ENCODE measurements around the gene CXCR3. TPM values are rescaled to one million over a fixed set of nuclear protein-coding genes. Genes with fewer than 3 reads are reported as not detected.

CXCR3 gene
- total and polyA plus RNA-seq, 2 of the 13 experiments (the other 11 are each of a cell fraction or from before 2014, with no cell fraction given), result 0.18 TPM; not detected in 1

- in situ Hi-C loops (cut with HindIII; ENCODE audit: extremely low pct_ligation_motif_present, low pct_unique_long_range_greater_than_20kb), result no loop called here
- Histone ChIP-seq H3K27ac (ENCODE audit: extremely low read length, insufficient read depth, low read length) (no peak overlapping the region), H3K79me2 (ENCODE audit: insufficient read depth, low read length) (no peaks in the 10 kb centered on the region), H2AFZ (ENCODE audit: low read length) (no peak overlapping the region), H3K4me2 (ENCODE audit: low read depth, low read length) (no peak overlapping the region), H3K36me3 (replicated peaks in 1 of 2; ENCODE audit: control insufficient read depth in 1 of 2, insufficient read depth in 2 of 2, low read length in 2 of 2) (no peaks in the 10 kb centered on the region), H3K4me3 (replicated peaks in 1 of 3; ENCODE audit: insufficient read depth in 1 of 3, low read depth in 2 of 3, low read length in 3 of 3) (no peak overlapping the region), H3K4me1 (ENCODE audit: insufficient read depth, low read length) (peaks cover 18% of the 10 kb centered on the region), H3K27me3 (ENCODE audit: control insufficient read depth in 1 of 2, insufficient read depth in 2 of 2, low read length in 2 of 2) (no peaks in the 10 kb centered on the region; a peak in 1 of 5 replicates), H3K9ac (ENCODE audit: insufficient read depth, low read depth, low read length) (no peak overlapping the region), H4K20me1 (ENCODE audit: insufficient read depth, low read length) (no peaks in the 10 kb centered on the region), H3K9me3 (ENCODE audit: low read length) (no peaks in the 10 kb centered on the region)
- CTCF ChIA-PET (ENCODE audit: low intra/inter-chr PET ratio, low total read pairs), result no interaction called here
- intact Hi-C loops (cut with micrococcal nuclease; ENCODE audit: unreplicated experiment), result no loop called here
- ATAC-seq (no peak), FAIRE-seq (no peak), DNase-seq (ENCODE audit: low spot score) (no peak)
- no peak for TF ChIP-seq GZF1 (CRISPR knock-in tag; IDR thresholded peaks at IDR 0.05)
- TF ChIP-seq TBX2 (CRISPR knock-in tag; IDR thresholded peaks at IDR 0.05; ENCODE audit: borderline replicate concordance), result no peak
- no peak for TF ChIP-seq ZBTB40 (IDR thresholded peaks at IDR 0.05)
- no peak for TF ChIP-seq ZBTB40 (CRISPR knock-in tag; IDR thresholded peaks at IDR 0.05)
- 54% methylated on average over 4 of the region's 4 CpGs for WGBS (ENCODE audit: low lambda C conversion rate)
- POLR2A ChIA-PET, result no interaction called here
- no TSS peak for BruUV-seq (replicated peaks)
Measured at GRCh38 chrX:71640002-71640401, 21.7 kb upstream of the CXCR3 start.

Data from HepG2 (cell line).